ENCODE data around the gene CACNA1C.

The CACNA1C gene

DNA sequence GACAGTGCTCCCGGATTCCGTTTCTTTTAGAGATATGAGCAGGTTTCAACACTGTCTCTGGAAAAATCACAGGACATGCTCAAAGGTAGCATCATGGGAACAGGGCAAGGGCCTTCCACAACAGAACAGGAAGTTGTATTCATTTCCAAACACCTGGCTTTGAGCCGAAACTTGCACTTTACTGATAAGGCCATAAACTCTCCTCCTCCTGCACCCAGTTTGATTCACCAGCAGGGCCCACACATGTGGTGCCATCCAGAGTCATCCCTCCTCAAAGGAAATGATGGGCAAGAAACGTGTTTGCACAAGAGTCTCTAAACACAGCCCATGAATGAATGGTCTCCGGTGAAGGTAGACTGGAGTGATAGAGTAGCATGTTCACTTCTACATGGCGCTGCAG lies 473.6 kb downstream of the CACNA1C start:
- Histone ChIP-seq H3K4me2 (no peak overlapping the region), H4K20me1 (ENCODE audit: insufficient read depth) (no peaks in the 10 kb centered on the region), H3K4me3 (IDR thresholded peaks at IDR 0.05; ENCODE audit: insufficient read depth, low read depth, low read length) (no peak overlapping the region), H3K79me2 (ENCODE audit: insufficient read depth, low read depth) (no peaks in the 10 kb centered on the region), H3K4me1 (ENCODE audit: low read depth, poor library complexity, severe bottlenecking) (no peaks in the 10 kb centered on the region), H2AFZ (ENCODE audit: low read depth) (no peak overlapping the region), H3K27ac (no peak overlapping the region), H3K36me3 (ENCODE audit: insufficient read depth) (no peaks in the 10 kb centered on the region), H3K9ac (no peak overlapping the region), H3K27me3 (ENCODE audit: insufficient read depth, low read depth) (no peaks in the 10 kb centered on the region; the same call in 1 of the 2 replicates)
- TF ChIP-seq, protein P1, sequence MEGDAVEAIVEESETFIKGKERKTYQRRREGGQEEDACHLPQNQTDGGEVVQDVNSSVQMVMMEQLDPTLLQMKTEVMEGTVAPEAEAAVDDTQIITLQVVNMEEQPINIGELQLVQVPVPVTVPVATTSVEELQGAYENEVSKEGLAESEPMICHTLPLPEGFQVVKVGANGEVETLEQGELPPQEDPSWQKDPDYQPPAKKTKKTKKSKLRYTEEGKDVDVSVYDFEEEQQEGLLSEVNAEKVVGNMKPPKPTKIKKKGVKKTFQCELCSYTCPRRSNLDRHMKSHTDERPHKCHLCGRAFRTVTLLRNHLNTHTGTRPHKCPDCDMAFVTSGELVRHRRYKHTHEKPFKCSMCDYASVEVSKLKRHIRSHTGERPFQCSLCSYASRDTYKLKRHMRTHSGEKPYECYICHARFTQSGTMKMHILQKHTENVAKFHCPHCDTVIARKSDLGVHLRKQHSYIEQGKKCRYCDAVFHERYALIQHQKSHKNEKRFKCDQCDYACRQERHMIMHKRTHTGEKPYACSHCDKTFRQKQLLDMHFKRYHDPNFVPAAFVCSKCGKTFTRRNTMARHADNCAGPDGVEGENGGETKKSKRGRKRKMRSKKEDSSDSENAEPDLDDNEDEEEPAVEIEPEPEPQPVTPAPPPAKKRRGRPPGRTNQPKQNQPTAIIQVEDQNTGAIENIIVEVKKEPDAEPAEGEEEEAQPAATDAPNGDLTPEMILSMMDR (conservative IDR thresholded peaks at IDR 0.05; ENCODE audit: low read depth, low read length) = no peak

DNA sequence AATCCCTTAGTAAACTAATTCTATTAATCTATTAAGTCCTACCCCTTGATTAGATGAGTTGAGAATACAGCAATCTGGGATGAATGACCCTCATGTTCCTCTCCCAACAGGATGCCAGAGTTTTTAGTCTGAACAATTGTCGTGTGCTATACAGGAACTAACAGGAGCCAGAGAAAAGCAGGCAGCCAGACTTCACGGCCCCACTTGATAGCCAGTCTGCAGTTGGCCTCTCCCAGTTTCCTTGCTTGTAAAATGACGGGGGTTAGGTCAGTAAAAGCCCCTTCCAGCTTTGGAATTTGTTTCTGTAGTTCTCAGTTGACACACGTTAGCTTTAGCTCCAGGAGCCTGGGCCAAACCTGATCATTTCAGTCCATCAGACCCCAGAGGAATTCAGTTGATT lies 475.2 kb downstream of the CACNA1C start:
- TF ChIP-seq, protein P1 (conservative IDR thresholded peaks at IDR 0.05; ENCODE audit: low read depth, low read length) = no peak
- Histone ChIP-seq H3K27ac (no peak overlapping the region), H3K9ac (no peak overlapping the region), H3K4me3 (IDR thresholded peaks at IDR 0.05; ENCODE audit: insufficient read depth, low read depth, low read length) (no peak overlapping the region), H3K79me2 (ENCODE audit: insufficient read depth, low read depth) (no peaks in the 10 kb centered on the region), H3K36me3 (ENCODE audit: insufficient read depth) (no peaks in the 10 kb centered on the region), H2AFZ (ENCODE audit: low read depth) (no peak overlapping the region), H3K4me1 (ENCODE audit: low read depth, poor library complexity, severe bottlenecking) (no peaks in the 10 kb centered on the region), H4K20me1 (ENCODE audit: insufficient read depth) (no peaks in the 10 kb centered on the region), H3K27me3 (ENCODE audit: insufficient read depth, low read depth) (no peaks in the 10 kb centered on the region; the same call in 1 of the 2 replicates), H3K4me2 (no peak overlapping the region)

- no peaks in the 10 kb centered on the region for H3K36me3 ChIP-seq (ENCODE audit: insufficient read depth)
- H3K27me3 ChIP-seq (ENCODE audit: insufficient read depth, low read depth) = no peaks in the 10 kb centered on the region; the same call in 1 of the 2 replicates
- H3K27ac ChIP-seq = no peak overlapping the region
- TF ChIP-seq, protein P1 (conservative IDR thresholded peaks at IDR 0.05; ENCODE audit: low read depth, low read length) = no peak
- H3K9ac ChIP-seq = no peak overlapping the region
- no peaks in the 10 kb centered on the region for H4K20me1 ChIP-seq (ENCODE audit: insufficient read depth)
- no peak overlapping the region for H3K4me3 ChIP-seq (IDR thresholded peaks at IDR 0.05; ENCODE audit: insufficient read depth, low read depth, low read length)
- H3K4me1 ChIP-seq (ENCODE audit: low read depth, poor library complexity, severe bottlenecking) = no peaks in the 10 kb centered on the region
- no peak overlapping the region for H2AFZ ChIP-seq (ENCODE audit: low read depth)
- no peak overlapping the region for H3K4me2 ChIP-seq
- H3K79me2 ChIP-seq (ENCODE audit: insufficient read depth, low read depth) = no peaks in the 10 kb centered on the region
Measured at GRCh38 chr12:2529807-2530206, 477.0 kb downstream of the CACNA1C start.

- Histone ChIP-seq H3K4me1 (ENCODE audit: low read depth, poor library complexity, severe bottlenecking) (no peaks in the 10 kb centered on the region), H3K36me3 (ENCODE audit: insufficient read depth) (no peaks in the 10 kb centered on the region), H3K4me2 (no peak overlapping the region), H2AFZ (ENCODE audit: low read depth) (no peak overlapping the region), H3K27ac (no peak overlapping the region), H3K4me3 (IDR thresholded peaks at IDR 0.05; ENCODE audit: insufficient read depth, low read depth, low read length) (no peak overlapping the region), H3K79me2 (ENCODE audit: insufficient read depth, low read depth) (no peaks in the 10 kb centered on the region), H3K27me3 (ENCODE audit: insufficient read depth, low read depth) (no peaks in the 10 kb centered on the region), H3K9ac (no peak overlapping the region), H4K20me1 (ENCODE audit: insufficient read depth) (no peaks in the 10 kb centered on the region)
- TF ChIP-seq, protein P1 (conservative IDR thresholded peaks at IDR 0.05; ENCODE audit: low read depth, low read length) = no peak
Measured at GRCh38 chr12:2531371-2531770, 478.6 kb downstream of the CACNA1C start.
